DOHH2 (cell line): ENCODE data around the gene TNRC6C.

Experiments
- CTCF ChIP-seq: fragments of 200-600 bp; sonication (generic); IDR thresholded peaks from one replicate; pipeline ENCODE4 v1.5.1; 2014; ENCODE audit warnings: antibody characterized with exemption, mild to moderate bottlenecking, low read depth, low read length; ENCODE audit not compliant: poor library complexity, severe bottlenecking
- EZH2phosphoT487 ChIP-seq: fragments of 200-600 bp; sonication (generic); IDR thresholded peaks from 2 replicates; pipeline ENCODE4 v1.6.1; 2017; ENCODE audit warnings: borderline replicate concordance, mild to moderate bottlenecking, antibody characterized with exemption, low read length, moderate library complexity, mixed read lengths

GRCh38 chr17:78043031-78043430 lies 84.5 kb downstream of the TNRC6C start:
- TF ChIP-seq CTCF (no peak), EZH2phosphoT487 (no peak)
